HG03457 (cell line): ENCODE data around the gene ATG4C.

Experiments used
- ATAC-seq: cut with Tn5 transposase; IDR thresholded peaks from one replicate; pipeline ENCODE4 v1.9.1; 2021; ENCODE audit warnings: moderate number of reproducible peaks; ENCODE audit not compliant: unreplicated experiment

ATG4C gene

GRCh38 chr1:62836856-62837540 lies 53.1 kb downstream of the ATG4C start:
- ATAC-seq, result no peak

GRCh38 chr1:62840555-62840954 lies 56.6 kb downstream of the ATG4C start:
- no peak for ATAC-seq

- ATAC-seq, result no peak
Measured at GRCh38 chr1:62841587-62842169, 57.7 kb downstream of the ATG4C start.

GRCh38 chr1:62844030-62844429 lies 60.1 kb downstream of the ATG4C start:
- no peak for ATAC-seq

- ATAC-seq, result no peak
Measured at GRCh38 chr1:62849031-62849430, 65.1 kb downstream of the ATG4C start.

GRCh38 chr1:62852253-62852652 lies 68.3 kb downstream of the ATG4C start:
- no peak for ATAC-seq

GRCh38 chr1:62856960-62857359 lies 73.0 kb downstream of the ATG4C start:
- no peak for ATAC-seq

GRCh38 chr1:62869217-62869754 lies 85.4 kb downstream of the ATG4C start:
- ATAC-seq, result no peak

GRCh38 chr1:62870148-62870547 lies 86.2 kb downstream of the ATG4C start:
- no peak for ATAC-seq

- ATAC-seq, result no peak
Measured at GRCh38 chr1:62875676-62876075, 91.7 kb downstream of the ATG4C start.

GRCh38 chr1:62876535-62876934 lies 92.6 kb downstream of the ATG4C start:
- no peak for ATAC-seq

- ATAC-seq, result no peak
Measured at GRCh38 chr1:62877579-62877978, 93.6 kb downstream of the ATG4C start.

- no peak for ATAC-seq
Measured at GRCh38 chr1:62879962-62880361, 96.0 kb downstream of the ATG4C start.

- no peak for ATAC-seq
Measured at GRCh38 chr1:62882201-62883104, 98.5 kb downstream of the ATG4C start.

GRCh38 chr1:62884156-62884740 lies 100.3 kb downstream of the ATG4C start:
- no peak for ATAC-seq

- no peak for ATAC-seq
Measured at GRCh38 chr1:62887799-62888507, 104.0 kb downstream of the ATG4C start.

- ATAC-seq, result no peak
Measured at GRCh38 chr1:62891956-62892562, 108.1 kb downstream of the ATG4C start.

GRCh38 chr1:62897788-62898187 lies 113.9 kb downstream of the ATG4C start:
- ATAC-seq, result no peak

GRCh38 chr1:62900566-62900965 lies 116.6 kb downstream of the ATG4C start:
- no peak for ATAC-seq

- no peak for ATAC-seq
Measured at GRCh38 chr1:62901650-62902049, 117.7 kb downstream of the ATG4C start.
